HG03342 (cell line): ENCODE measurements around the gene EPB41L1.

Source experiments
- ATAC-seq: cut with Tn5 transposase; IDR thresholded peaks from one replicate; pipeline ENCODE4 v1.9.1; 2021; ENCODE audit warnings: mild to moderate bottlenecking, moderate library complexity; ENCODE audit not compliant: unreplicated experiment

EPB41L1 gene

DNA sequence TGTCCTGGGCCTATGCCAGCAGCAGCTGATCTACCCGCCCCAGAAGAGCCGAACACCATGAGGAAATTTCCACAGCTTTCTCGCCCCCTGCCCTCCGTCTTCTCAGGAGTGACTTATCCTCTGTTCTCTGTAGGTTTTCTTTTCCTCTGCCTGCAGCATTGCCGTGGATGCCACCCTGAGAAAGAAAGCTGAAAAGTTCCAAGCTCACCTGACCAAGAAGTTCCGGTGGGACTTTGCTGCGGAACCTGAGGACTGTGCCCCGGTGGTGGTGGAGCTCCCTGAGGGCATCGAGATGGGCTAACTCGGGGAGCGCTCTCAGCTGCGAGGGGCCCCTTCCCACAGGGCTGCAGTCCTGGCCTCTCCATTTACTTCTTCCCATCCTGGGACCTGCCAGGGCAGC, 100.9 kb downstream of the EPB41L1 start:
- ATAC-seq, result no peak

GRCh38 chr20:36259177-36260061, 104.9 kb downstream of the EPB41L1 start:
- no peak for ATAC-seq

DNA sequence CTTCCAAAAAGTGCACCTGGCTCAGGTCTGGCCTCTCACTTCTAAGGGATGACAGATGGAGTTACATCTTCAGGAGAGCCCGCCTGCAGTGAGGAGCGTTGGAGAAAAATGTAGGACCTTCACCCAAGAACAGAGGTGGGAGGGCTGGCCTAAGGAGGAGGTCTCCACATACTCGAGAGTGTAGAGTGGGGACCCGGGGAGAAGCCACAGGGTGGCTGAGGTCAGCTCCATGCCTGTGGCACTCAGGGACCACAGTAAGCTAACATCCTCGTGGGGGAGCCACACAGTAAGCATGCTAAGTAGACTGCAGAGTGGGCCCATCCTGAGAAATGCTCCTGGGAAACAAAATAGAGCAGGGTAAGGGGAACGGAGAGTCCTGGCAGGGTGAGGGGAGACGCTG, 105.8 kb downstream of the EPB41L1 start:
- no peak for ATAC-seq

- ATAC-seq, result no peak
These were observed 107.0 kb downstream of the EPB41L1 start for GRCh38 chr20:36261389-36262105.

DNA sequence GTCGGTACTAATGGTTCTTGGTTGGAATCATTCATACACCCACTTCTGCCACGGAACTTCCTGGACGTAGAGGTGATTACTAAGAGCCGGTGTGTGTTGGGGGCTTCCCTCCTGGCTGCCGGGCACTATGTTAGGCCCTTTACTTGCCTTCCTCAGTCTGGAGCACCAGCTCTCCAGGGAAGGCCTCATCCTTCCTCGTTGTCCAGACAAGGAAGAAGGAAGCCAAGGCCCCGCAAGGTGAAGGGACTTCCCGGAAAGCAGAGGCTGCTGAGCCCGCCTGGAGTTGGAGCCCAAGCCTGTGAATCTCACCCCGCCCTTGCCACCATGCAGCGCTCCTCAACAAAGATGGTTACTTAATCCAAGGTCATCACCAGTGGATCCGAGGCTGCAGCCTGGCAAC, 107.9 kb downstream of the EPB41L1 start:
- ATAC-seq, result no peak

- no peak for ATAC-seq
These were observed 110.1 kb downstream of the EPB41L1 start for GRCh38 chr20:36264426-36265246.

- ATAC-seq, result no peak
These were observed 111.6 kb downstream of the EPB41L1 start for GRCh38 chr20:36266189-36266588.

- no peak for ATAC-seq
These were observed 113.3 kb downstream of the EPB41L1 start for GRCh38 chr20:36267605-36268381.

- no peak for ATAC-seq
These were observed 114.2 kb downstream of the EPB41L1 start for GRCh38 chr20:36268440-36269342.

DNA sequence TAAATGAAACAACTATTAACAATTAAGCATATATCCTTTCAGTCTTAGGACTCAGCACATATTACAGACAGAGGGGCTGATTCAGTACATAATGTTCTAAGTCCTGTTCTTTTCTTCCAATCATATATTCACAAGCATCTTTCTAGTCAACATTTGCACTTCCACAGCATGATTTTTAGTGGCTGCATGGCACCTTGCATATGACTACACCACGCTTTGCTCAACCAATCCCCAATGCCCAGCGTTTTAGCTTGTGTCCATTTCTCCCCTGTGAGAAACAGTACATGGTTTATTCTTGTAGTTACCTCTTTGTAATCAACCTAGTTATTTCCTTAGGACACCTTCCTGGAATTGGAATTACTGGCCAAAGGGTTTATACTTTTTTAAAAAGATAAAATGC, 115.0 kb downstream of the EPB41L1 start:
- no peak for ATAC-seq

DNA sequence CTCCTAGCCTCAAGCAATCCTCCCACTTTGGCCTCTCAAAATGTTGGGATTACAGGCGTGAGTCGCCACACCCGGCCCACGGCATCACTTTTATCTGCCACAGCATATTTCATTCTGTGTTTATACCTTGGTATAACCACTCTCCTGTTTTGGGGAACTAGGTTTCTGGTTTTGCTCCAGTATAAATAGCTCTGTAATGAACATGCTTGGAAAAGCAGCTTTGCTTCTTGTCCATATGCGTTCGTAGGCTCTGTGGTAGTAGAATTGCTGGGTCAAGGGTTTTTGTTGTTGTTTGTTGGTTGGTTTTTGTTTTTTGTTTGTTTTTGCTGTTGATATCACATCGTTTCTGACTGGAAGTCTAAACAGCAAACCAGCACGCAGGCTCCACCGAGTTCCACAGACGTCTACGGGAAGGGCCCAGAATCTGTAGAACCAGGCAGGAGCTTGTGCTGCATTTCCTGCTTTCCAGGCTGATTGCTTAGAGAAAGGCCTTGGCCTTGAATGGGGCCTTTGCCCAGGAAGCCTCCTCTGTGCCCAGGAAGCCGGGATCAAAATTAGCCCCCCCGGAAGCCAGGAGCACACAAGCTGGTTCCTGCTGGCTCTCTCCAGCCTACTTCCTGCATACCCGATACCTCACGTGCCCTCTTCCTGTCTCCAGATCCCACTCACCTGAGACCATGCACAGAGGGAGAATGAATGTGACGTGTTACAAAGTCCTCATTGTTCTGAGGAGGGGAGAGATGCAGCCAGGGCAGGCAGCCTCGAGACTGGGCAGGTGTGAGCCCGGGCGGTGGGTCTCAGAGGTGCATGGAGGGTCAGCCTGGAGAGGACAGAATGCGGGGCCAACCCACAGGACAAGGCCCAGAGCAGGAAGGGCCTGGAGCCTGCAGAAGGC, 116.5 kb downstream of the EPB41L1 start:
- ATAC-seq, result no peak

GRCh38 chr20:36271639-36272546, 117.4 kb downstream of the EPB41L1 start:
- no peak for ATAC-seq

DNA sequence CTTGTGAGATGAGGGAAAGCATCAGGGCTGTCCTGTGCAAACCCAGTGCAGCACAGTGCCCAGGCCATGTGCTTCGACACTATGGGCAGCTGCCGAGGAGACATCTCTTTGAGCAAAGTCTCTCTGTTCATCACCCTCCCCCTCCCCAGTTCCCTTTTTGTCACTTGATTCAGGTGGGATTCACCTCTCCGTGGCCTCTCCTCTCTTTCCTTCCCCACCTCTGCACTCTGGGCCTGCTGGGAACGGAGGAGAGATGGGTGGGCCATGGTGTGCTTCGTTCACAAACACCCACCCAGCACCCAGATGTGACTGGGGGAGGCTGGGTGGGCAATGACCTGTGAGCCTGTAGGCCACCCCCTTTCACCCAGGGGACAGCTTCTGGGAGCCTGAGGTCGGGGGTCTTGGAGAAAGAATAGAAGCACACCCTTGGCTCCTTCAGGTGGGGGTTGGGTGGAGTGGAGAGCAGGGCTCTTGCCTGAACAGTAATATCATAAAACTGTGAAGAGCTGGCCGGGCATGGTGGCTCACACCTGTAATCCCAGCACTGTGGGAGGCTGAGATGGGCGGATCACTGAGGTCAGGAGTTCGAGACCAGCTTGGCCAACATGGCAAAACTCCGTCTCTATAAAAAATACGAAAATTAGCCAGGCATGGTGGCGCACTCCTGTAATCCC, 118.1 kb downstream of the EPB41L1 start:
- no peak for ATAC-seq

DNA sequence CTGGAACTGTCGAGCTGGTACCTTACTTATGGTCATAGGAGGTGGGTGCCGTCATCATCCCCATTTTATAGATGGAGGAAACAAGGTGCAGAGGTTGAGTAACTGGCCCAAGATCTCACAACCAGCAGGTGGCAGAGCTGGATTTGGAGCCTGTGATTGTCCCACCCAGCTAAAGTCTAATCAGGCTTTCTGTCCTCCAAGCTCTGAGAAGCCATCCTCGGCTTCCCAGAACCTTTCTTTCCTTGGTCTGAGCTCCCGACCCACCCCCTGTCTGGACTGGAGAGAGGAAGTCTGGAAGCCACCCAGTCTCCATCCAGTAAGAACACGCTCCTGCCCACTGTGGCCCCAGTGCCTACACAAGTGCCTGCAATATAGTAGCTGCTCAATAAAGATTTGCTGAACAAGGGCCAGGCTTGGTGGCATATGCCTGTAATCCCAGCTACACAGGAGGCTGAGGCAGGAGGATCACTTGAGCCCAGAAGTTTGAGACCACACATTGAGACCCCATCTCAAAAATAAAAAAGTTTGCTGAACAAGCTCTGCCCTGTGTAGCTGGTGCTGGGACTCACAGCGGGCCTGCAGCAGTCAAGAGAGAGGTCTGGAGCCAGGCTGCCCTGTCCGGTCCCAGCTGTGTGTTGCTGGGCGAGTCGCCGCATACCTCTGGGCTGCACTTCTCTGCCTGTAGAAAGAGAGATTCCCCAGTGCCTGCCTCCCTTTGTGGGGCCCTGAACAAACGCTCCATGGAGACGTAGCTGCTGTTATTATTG, 119.1 kb downstream of the EPB41L1 start:
- no peak for ATAC-seq

DNA sequence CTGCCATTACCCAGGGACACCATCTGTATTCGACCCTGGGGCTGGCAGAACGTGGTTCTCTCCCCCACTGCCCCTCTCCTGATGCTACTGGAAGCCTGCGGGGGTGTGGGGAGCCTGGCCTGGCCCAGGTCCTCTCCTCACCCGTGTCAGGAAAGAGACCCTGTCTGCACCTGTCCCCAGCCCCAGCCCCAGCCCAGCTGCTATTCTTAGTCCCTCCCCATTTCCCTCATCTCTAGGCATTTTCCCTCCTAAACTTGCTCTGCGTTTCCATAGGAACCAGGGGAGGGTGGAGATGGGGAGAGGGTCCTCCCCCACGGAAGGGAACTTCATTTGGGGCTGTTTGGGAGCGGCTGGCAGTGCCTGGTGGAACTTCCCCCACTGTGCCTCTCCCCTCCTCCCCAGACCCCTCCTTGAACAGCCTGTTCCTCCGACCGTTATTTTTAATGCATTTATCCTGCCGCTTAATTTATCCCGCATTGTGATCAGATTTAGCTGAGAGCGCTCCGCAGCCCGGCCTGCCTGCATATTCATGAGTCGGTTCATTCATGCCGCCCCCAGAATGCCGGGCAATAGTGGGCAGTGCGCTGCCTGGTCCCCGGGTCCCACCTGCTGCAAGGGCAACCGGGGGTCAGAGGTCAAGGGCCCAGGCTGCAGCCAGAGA, 119.8 kb downstream of the EPB41L1 start:
- ATAC-seq, result no peak

DNA sequence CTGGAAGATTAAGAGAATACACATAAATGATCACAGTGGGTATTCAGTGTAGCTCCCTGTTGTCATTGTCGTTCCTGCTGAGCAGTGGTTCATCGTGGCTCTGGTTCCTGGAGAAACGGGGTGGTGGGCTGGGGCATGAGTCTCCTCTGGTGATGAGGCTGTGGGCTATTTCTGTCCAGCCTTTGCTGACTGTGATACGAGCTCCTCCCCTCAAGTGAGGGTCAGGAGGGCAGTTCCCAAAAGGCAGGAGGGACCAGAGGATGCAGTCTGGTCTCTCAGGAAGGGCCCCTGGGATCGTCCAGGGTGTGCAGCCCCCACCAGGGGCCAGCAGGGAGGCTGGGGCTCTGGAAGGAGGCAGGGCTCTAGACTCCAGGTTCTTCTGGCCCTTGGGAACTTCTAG, 120.5 kb downstream of the EPB41L1 start:
- ATAC-seq, result no peak
